Stimulated activated CD4-positive, alpha-beta T cell treated with anti-CD3 and anti-CD28 coated beads, TNF-alpha, amount 100 ng/mL, for 1 hour (primary cell): ENCODE data around the gene DSG2.
"Not testable (repeated sequence)": the region's sequence is repeated elsewhere in the genome, so short reads cannot be mapped to it uniquely, and the experiment has no call there.

Source experiments
- DNase-seq, 3 donors: peaks; one replicate each; pipeline ENCODE4 v3.0.0-alpha.2; 2020; ENCODE audit warnings: low read depth in 3 of 3, low spot score in 1 of 3

Gene DSG2

GRCh38 chr18:31500051-31500688, 2.2 kb downstream of the DSG2 start:
- no peak for DNase-seq

GRCh38 chr18:31503011-31503410, 5.0 kb downstream of the DSG2 start:
- no peak for DNase-seq

GRCh38 chr18:31504455-31505147, 6.6 kb downstream of the DSG2 start:
- DNase-seq, result no peak

- no peak for DNase-seq
Measured at GRCh38 chr18:31505156-31505555, 7.2 kb downstream of the DSG2 start.

- no peak for DNase-seq
Measured at GRCh38 chr18:31506024-31506742, 8.2 kb downstream of the DSG2 start.

GRCh38 chr18:31507124-31507523, 9.1 kb downstream of the DSG2 start:
- DNase-seq, result not testable (repeated sequence)

- no peak for DNase-seq
Measured at GRCh38 chr18:31508781-31509180, 10.8 kb downstream of the DSG2 start.

- no peak for DNase-seq
Measured at GRCh38 chr18:31509571-31509970, 11.6 kb downstream of the DSG2 start.

- DNase-seq, result no peak
Measured at GRCh38 chr18:31510319-31510718, 12.3 kb downstream of the DSG2 start.

- DNase-seq, result no peak
Measured at GRCh38 chr18:31511098-31511497, 13.1 kb downstream of the DSG2 start.

- DNase-seq, result no peak
Measured at GRCh38 chr18:31512203-31512764, 14.3 kb downstream of the DSG2 start.

- no peak for DNase-seq
Measured at GRCh38 chr18:31513189-31513935, 15.4 kb downstream of the DSG2 start.

GRCh38 chr18:31516437-31516836, 18.5 kb downstream of the DSG2 start:
- DNase-seq, result no peak

- no peak for DNase-seq
Measured at GRCh38 chr18:31526374-31526773, 28.4 kb downstream of the DSG2 start.

- DNase-seq, result no peak
Measured at GRCh38 chr18:31533236-31533635, 35.3 kb downstream of the DSG2 start.

- no peak for DNase-seq
Measured at GRCh38 chr18:31538837-31539236, 40.9 kb downstream of the DSG2 start.

- DNase-seq, result no peak
Measured at GRCh38 chr18:31546476-31546875, 48.5 kb downstream of the DSG2 start.

GRCh38 chr18:31548853-31549252, 50.9 kb downstream of the DSG2 start:
- DNase-seq, result no peak

GRCh38 chr18:31549416-31549815, 51.4 kb downstream of the DSG2 start:
- no peak for DNase-seq

- DNase-seq, result no peak
Measured at GRCh38 chr18:31551883-31552282, 53.9 kb downstream of the DSG2 start.

GRCh38 chr18:31553800-31554199, 55.8 kb downstream of the DSG2 start:
- DNase-seq, result no peak
